Effector memory CD8-positive, alpha-beta T cell (primary cell): ENCODE data around the gene GRID1.

Experiments
- ATAC-seq: fragments of 150-1000 bp; cut with Tn5 transposase; replicated peaks from 2 replicates; pipeline ENCODE4 v1.10.0; 2021; ENCODE audit warnings: mild to moderate bottlenecking, moderate library complexity
- DNase-seq, 3 experiments: peaks; one replicate each; pipeline ENCODE4 v3.0.0; 2021
- H3K27ac Mint-ChIP-seq, 2 donors: one replicate each; pipeline ENCODE4 v1.8.0; 2022; ENCODE audit warnings: mild to moderate bottlenecking in 2 of 2, mixed read lengths in 2 of 2, moderate library complexity in 2 of 2
- H3K27me3 Mint-ChIP-seq, 2 donors: one replicate each; pipeline ENCODE4 v1.8.0; 2022; ENCODE audit warnings: mixed read lengths in 2 of 2
- H3K36me3 Mint-ChIP-seq: one replicate; pipeline ENCODE4 v1.8.0; 2022; ENCODE audit warnings: mild to moderate bottlenecking, moderate library complexity, mixed read lengths; ENCODE audit not compliant: insufficient read depth
- H3K4me1 Mint-ChIP-seq, 2 donors: one replicate each; pipeline ENCODE4 v1.8.0; 2022; ENCODE audit warnings: low read depth in 2 of 2, mixed read lengths in 2 of 2
- H3K4me3 Mint-ChIP-seq, 2 donors: one replicate each; pipeline ENCODE4 v1.8.0; 2022; ENCODE audit warnings: mild to moderate bottlenecking in 2 of 2, mixed read lengths in 2 of 2, moderate library complexity in 2 of 2
- H3K9me3 Mint-ChIP-seq, 2 donors: one replicate each; pipeline ENCODE4 v1.8.0; 2022; ENCODE audit warnings: mixed read lengths in 2 of 2

The GRID1 gene

GRCh38 chr10:85787393-85787792, 579.2 kb downstream of the GRID1 start:
- H3K4me3 Mint-ChIP-seq, result no peak overlapping the region
- H3K27ac Mint-ChIP-seq, result no peak overlapping the region
- ATAC-seq, result no peak
- H3K9me3 Mint-ChIP-seq, result no peaks in the 10 kb centered on the region
- no peaks in the 10 kb centered on the region for H3K36me3 Mint-ChIP-seq
- DNase-seq, result no peak
- peaks cover 0 to 22% of the 10 kb centered on the region in 2 donors for H3K27me3 Mint-ChIP-seq
- no peaks in the 10 kb centered on the region for H3K4me1 Mint-ChIP-seq

GRCh38 chr10:85786401-85786899, 580.1 kb downstream of the GRID1 start:
- no peak for ATAC-seq
- H3K4me3 Mint-ChIP-seq, result no peak overlapping the region
- H3K36me3 Mint-ChIP-seq, result no peaks in the 10 kb centered on the region
- H3K4me1 Mint-ChIP-seq, result no peaks in the 10 kb centered on the region
- no peaks in the 10 kb centered on the region for H3K9me3 Mint-ChIP-seq
- no peak for DNase-seq
- peaks cover 0 to 22% of the 10 kb centered on the region in 2 donors for H3K27me3 Mint-ChIP-seq
- H3K27ac Mint-ChIP-seq, result no peak overlapping the region

GRCh38 chr10:85784792-85785191, 581.8 kb downstream of the GRID1 start:
- no peak overlapping the region for H3K4me3 Mint-ChIP-seq
- ATAC-seq (no peak), DNase-seq (no peak)
- no peaks in the 10 kb centered on the region for H3K9me3 Mint-ChIP-seq
- H3K27me3 Mint-ChIP-seq, result peaks cover 0 to 10% of the 10 kb centered on the region in 2 donors
- H3K36me3 Mint-ChIP-seq, result no peaks in the 10 kb centered on the region
- H3K27ac Mint-ChIP-seq, result no peak overlapping the region
- H3K4me1 Mint-ChIP-seq, result no peaks in the 10 kb centered on the region

- no peaks in the 10 kb centered on the region for H3K9me3 Mint-ChIP-seq
These were observed 585.2 kb downstream of the GRID1 start for GRCh38 chr10:85781404-85781803.

GRCh38 chr10:85778074-85778473, 588.5 kb downstream of the GRID1 start:
- Mint-ChIP-seq H3K4me3 (no peak overlapping the region), H3K27me3 (no peaks in the 10 kb centered on the region), H3K27ac (no peak overlapping the region), H3K36me3 (no peaks in the 10 kb centered on the region), H3K4me1 (peaks cover 0 to 2% of the 10 kb centered on the region in 2 donors), H3K9me3 (no peaks in the 10 kb centered on the region)
- no peak for DNase-seq
- ATAC-seq, result no peak

More at GRCh38 chr10:85781404-85781803, 585.2 kb downstream of the GRID1 start:
- H3K4me1 Mint-ChIP-seq, result peaks cover 0 to 2% of the 10 kb centered on the region in 2 donors
- H3K27ac Mint-ChIP-seq, result no peak overlapping the region
- ATAC-seq (no peak), DNase-seq (no peak)
- H3K36me3 Mint-ChIP-seq, result no peaks in the 10 kb centered on the region
- no peak overlapping the region for H3K4me3 Mint-ChIP-seq
- H3K27me3 Mint-ChIP-seq, result no peaks in the 10 kb centered on the region

GRCh38 chr10:85767891-85768290, 598.7 kb downstream of the GRID1 start:
- peaks cover 2 to 12% of the 10 kb centered on the region in 2 donors for H3K9me3 Mint-ChIP-seq
- no peaks in the 10 kb centered on the region for H3K4me1 Mint-ChIP-seq
- H3K4me3 Mint-ChIP-seq, result no peak overlapping the region
- peaks cover 7 to 13% of the 10 kb centered on the region in 2 donors for H3K27me3 Mint-ChIP-seq
- no peak for ATAC-seq
- no peak overlapping the region for H3K27ac Mint-ChIP-seq
- H3K36me3 Mint-ChIP-seq, result no peaks in the 10 kb centered on the region
- DNase-seq, result no peak

GRCh38 chr10:85764108-85764507, 602.5 kb downstream of the GRID1 start:
- H3K4me1 Mint-ChIP-seq, result no peaks in the 10 kb centered on the region
- H3K9me3 Mint-ChIP-seq, result peaks cover 0 to 2% of the 10 kb centered on the region in 2 donors
- ATAC-seq (no peak), DNase-seq (no peak)
- H3K27me3 Mint-ChIP-seq, result peaks cover 11 to 24% of the 10 kb centered on the region in 2 donors
- no peaks in the 10 kb centered on the region for H3K36me3 Mint-ChIP-seq
- H3K4me3 Mint-ChIP-seq, result no peak overlapping the region
- H3K27ac Mint-ChIP-seq, result no peak overlapping the region

- Mint-ChIP-seq H3K4me1 (no peaks in the 10 kb centered on the region), H3K27ac (no peak overlapping the region), H3K27me3 (peaks cover 8 to 18% of the 10 kb centered on the region in 2 donors), H3K36me3 (no peaks in the 10 kb centered on the region), H3K9me3 (no peaks in the 10 kb centered on the region), H3K4me3 (no peak overlapping the region)
- ATAC-seq (no peak), DNase-seq (no peak)
These were observed 604.6 kb downstream of the GRID1 start for GRCh38 chr10:85761906-85762445.

GRCh38 chr10:85741626-85742300, 624.8 kb downstream of the GRID1 start:
- peak overlapping the region; percentile 33 to 72 for H3K4me3 Mint-ChIP-seq
- H3K27ac Mint-ChIP-seq, result peak overlapping the region; percentile 65 to 88
- H3K27me3 Mint-ChIP-seq, result no peaks in the 10 kb centered on the region
- H3K36me3 Mint-ChIP-seq, result no peaks in the 10 kb centered on the region
- DNase-seq (no peak), ATAC-seq (peak; percentile 49)
- peaks cover 0 to 7% of the 10 kb centered on the region in 2 donors for H3K9me3 Mint-ChIP-seq
- H3K4me1 Mint-ChIP-seq, result peaks cover 8 to 10% of the 10 kb centered on the region in 2 donors

GRCh38 chr10:85735997-85736396, 630.6 kb downstream of the GRID1 start:
- H3K4me3 Mint-ChIP-seq, result no peak overlapping the region
- peaks cover 0 to 7% of the 10 kb centered on the region in 2 donors for H3K9me3 Mint-ChIP-seq
- DNase-seq, result no peak
- no peak overlapping the region for H3K27ac Mint-ChIP-seq
- H3K4me1 Mint-ChIP-seq, result no peaks in the 10 kb centered on the region
- H3K36me3 Mint-ChIP-seq, result no peaks in the 10 kb centered on the region
- no peak for ATAC-seq
- H3K27me3 Mint-ChIP-seq, result peaks cover 7 to 8% of the 10 kb centered on the region in 2 donors

GRCh38 chr10:85734791-85735190, 631.8 kb downstream of the GRID1 start:
- DNase-seq (no peak), ATAC-seq (no peak)
- H3K27ac Mint-ChIP-seq, result no peak overlapping the region
- H3K9me3 Mint-ChIP-seq, result peaks cover 0 to 7% of the 10 kb centered on the region in 2 donors
- H3K4me3 Mint-ChIP-seq, result no peak overlapping the region
- H3K27me3 Mint-ChIP-seq, result peaks cover 7 to 8% of the 10 kb centered on the region in 2 donors
- H3K36me3 Mint-ChIP-seq, result no peaks in the 10 kb centered on the region
- no peaks in the 10 kb centered on the region for H3K4me1 Mint-ChIP-seq

- H3K27me3 Mint-ChIP-seq, result peaks cover 0 to 11% of the 10 kb centered on the region in 2 donors
- ATAC-seq, result no peak
- peaks cover 4 to 8% of the 10 kb centered on the region in 2 donors for H3K9me3 Mint-ChIP-seq
- no peak overlapping the region for H3K4me3 Mint-ChIP-seq
- DNase-seq, result no peak
- H3K4me1 Mint-ChIP-seq, result no peaks in the 10 kb centered on the region
- no peaks in the 10 kb centered on the region for H3K36me3 Mint-ChIP-seq
- H3K27ac Mint-ChIP-seq, result no peak overlapping the region
These were observed 642.4 kb downstream of the GRID1 start for GRCh38 chr10:85724215-85724614.

GRCh38 chr10:85720931-85721590, 645.5 kb downstream of the GRID1 start:
- H3K4me1 Mint-ChIP-seq, result no peaks in the 10 kb centered on the region
- ATAC-seq (no peak), DNase-seq (no peak)
- H3K27ac Mint-ChIP-seq, result no peak overlapping the region
- peaks cover 0 to 4% of the 10 kb centered on the region in 2 donors for H3K27me3 Mint-ChIP-seq
- no peaks in the 10 kb centered on the region for H3K36me3 Mint-ChIP-seq
- no peak overlapping the region for H3K4me3 Mint-ChIP-seq
- no peaks in the 10 kb centered on the region for H3K9me3 Mint-ChIP-seq

GRCh38 chr10:85719408-85719807, 647.2 kb downstream of the GRID1 start:
- no peaks in the 10 kb centered on the region for H3K9me3 Mint-ChIP-seq
- no peak overlapping the region for H3K4me3 Mint-ChIP-seq
- ATAC-seq (no peak), DNase-seq (no peak)
- H3K36me3 Mint-ChIP-seq, result no peaks in the 10 kb centered on the region
- no peaks in the 10 kb centered on the region for H3K4me1 Mint-ChIP-seq
- H3K27ac Mint-ChIP-seq, result no peak overlapping the region
- peaks cover 0 to 4% of the 10 kb centered on the region in 2 donors for H3K27me3 Mint-ChIP-seq
